Neural crest cell (in vitro differentiated cells): ENCODE data around the gene CNOT10. TPM values are rescaled to one million over a fixed set of nuclear protein-coding genes. Genes with fewer than 3 reads are reported as not detected.
"Not testable (repeated sequence)": the region's sequence is repeated elsewhere in the genome, so short reads cannot be mapped to it uniquely, and the experiment has no call there.

Source experiments
- DNase-seq: peaks from one replicate; pipeline ENCODE4 v3.0.0; 2021; ENCODE audit warnings: low read depth, mixed read lengths, low spot score
- H3K27ac Mint-ChIP-seq: one replicate; pipeline ENCODE4 v1.8.0; 2021; ENCODE audit warnings: mild to moderate bottlenecking, mixed read lengths; ENCODE audit not compliant: unreplicated experiment
- H3K27me3 Mint-ChIP-seq: 2 replicates; pipeline ENCODE4 v1.8.0; 2021; ENCODE audit warnings: low read depth, mild to moderate bottlenecking, mixed read lengths
- H3K36me3 Mint-ChIP-seq: 2 replicates; pipeline ENCODE4 v1.8.0; 2021; ENCODE audit warnings: low read depth, mild to moderate bottlenecking, mixed read lengths
- H3K4me1 Mint-ChIP-seq: 2 replicates; pipeline ENCODE4 v1.8.0; 2021; ENCODE audit warnings: mixed read lengths
- H3K4me3 Mint-ChIP-seq: one replicate; pipeline ENCODE4 v1.8.0; 2021; ENCODE audit warnings: mild to moderate bottlenecking, mixed read lengths
- H3K9me3 Mint-ChIP-seq: 2 replicates; pipeline ENCODE4 v1.8.0; 2021; ENCODE audit warnings: mixed read lengths
- CTCF ChIP-seq: fragments of 200-600 bp; sonication (generic); conservative IDR thresholded peaks from 2 replicates; pipeline ENCODE4 v1.5.0; 2021; ENCODE audit warnings: antibody characterized with exemption, mild to moderate bottlenecking
- total RNA-seq: library from RNA; stranded (reverse); gene quantifications from 2 replicates; pipeline ENCODE4 v1.2.1, GENCODE V29; 2021

The CNOT10 gene
- total RNA-seq, 1 donor from 2014 or later, result 53.6 TPM

GRCh38 chr3:32644380-32644779 is 40.6 kb upstream of the CNOT10 start:
- no peak for DNase-seq
- H3K9me3 Mint-ChIP-seq, result no peaks in the 10 kb centered on the region
- no peak for TF ChIP-seq CTCF
- H3K4me3 Mint-ChIP-seq, result no peak overlapping the region
- H3K27ac Mint-ChIP-seq, result no peak overlapping the region
- no peaks in the 10 kb centered on the region for H3K4me1 Mint-ChIP-seq
- peaks cover 6% of the 10 kb centered on the region for H3K27me3 Mint-ChIP-seq
- no peaks in the 10 kb centered on the region for H3K36me3 Mint-ChIP-seq

GRCh38 chr3:32646761-32647160 is 38.2 kb upstream of the CNOT10 start:
- Mint-ChIP-seq H3K27ac (no peak overlapping the region), H3K27me3 (peaks cover 7% of the 10 kb centered on the region), H3K4me3 (no peak overlapping the region), H3K4me1 (no peaks in the 10 kb centered on the region), H3K36me3 (no peaks in the 10 kb centered on the region), H3K9me3 (no peaks in the 10 kb centered on the region)
- no peak for DNase-seq
- no peak for TF ChIP-seq CTCF

- not testable (repeated sequence) for H3K27ac Mint-ChIP-seq, H3K4me3 Mint-ChIP-seq, H3K36me3 Mint-ChIP-seq, DNase-seq, H3K9me3 Mint-ChIP-seq, H3K4me1 Mint-ChIP-seq
- H3K27me3 Mint-ChIP-seq, result peaks cover 15% of the 10 kb centered on the region
Measured at GRCh38 chr3:32652337-32653100, 32.5 kb upstream of the CNOT10 start.

- Mint-ChIP-seq H3K4me3 (no peak overlapping the region), H3K4me1 (no peaks in the 10 kb centered on the region), H3K27ac (no peak overlapping the region), H3K27me3 (peaks cover 11% of the 10 kb centered on the region), H3K9me3 (no peaks in the 10 kb centered on the region), H3K36me3 (no peaks in the 10 kb centered on the region)
- no peak for DNase-seq
- TF ChIP-seq CTCF, result no peak
Measured at GRCh38 chr3:32655167-32655566, 29.8 kb upstream of the CNOT10 start.

GRCh38 chr3:32660634-32661033 is 24.4 kb upstream of the CNOT10 start:
- Mint-ChIP-seq H3K36me3 (no peaks in the 10 kb centered on the region), H3K27ac (no peak overlapping the region), H3K27me3 (peaks cover 11% of the 10 kb centered on the region)

More at GRCh38 chr3:32660634-32661033, 24.4 kb upstream of the CNOT10 start:
- no peak for DNase-seq
- no peak overlapping the region for H3K4me3 Mint-ChIP-seq
- no peaks in the 10 kb centered on the region for H3K9me3 Mint-ChIP-seq
- no peak for TF ChIP-seq CTCF
- no peaks in the 10 kb centered on the region for H3K4me1 Mint-ChIP-seq
